Activated CD8-positive, alpha-beta memory T cell treated with anti-CD3 and anti-CD28 coated beads for 24 hours (primary cell): ENCODE results near the gene RPL37A.
"Not testable (repeated sequence)": the region's sequence is repeated elsewhere in the genome, so short reads cannot be mapped to it uniquely, and the experiment has no call there.

Source experiments
- DNase-seq: peaks from one replicate; pipeline ENCODE4 v3.0.0-alpha.2; 2020

RPL37A gene

DNA sequence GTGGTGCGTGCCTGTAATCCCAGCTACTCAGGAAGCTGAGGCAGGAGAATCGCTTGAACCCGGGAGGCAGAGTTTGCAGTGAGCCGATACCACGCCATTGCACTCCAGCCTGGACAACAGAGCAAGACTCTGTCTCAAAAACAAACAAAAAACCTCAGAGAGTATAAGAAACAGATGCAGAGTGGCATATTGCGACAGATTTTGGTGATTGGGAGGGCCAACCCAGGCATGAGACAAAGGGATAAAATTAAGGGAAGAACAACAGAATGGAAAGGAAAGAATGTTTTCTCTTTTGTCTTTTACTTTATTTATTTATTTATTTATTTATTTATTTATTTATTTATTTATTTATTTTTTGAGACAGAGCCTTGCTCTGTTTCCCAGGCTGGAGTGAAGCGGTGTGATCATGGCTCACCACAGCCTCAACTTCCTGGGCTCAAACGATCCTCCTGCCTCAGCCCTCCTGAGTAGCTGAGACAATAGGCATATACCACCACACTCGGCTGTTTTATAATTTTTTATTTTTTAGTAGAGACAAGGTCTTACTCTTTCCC, 20.0 kb downstream of the RPL37A start:
- DNase-seq = not testable (repeated sequence)

DNA sequence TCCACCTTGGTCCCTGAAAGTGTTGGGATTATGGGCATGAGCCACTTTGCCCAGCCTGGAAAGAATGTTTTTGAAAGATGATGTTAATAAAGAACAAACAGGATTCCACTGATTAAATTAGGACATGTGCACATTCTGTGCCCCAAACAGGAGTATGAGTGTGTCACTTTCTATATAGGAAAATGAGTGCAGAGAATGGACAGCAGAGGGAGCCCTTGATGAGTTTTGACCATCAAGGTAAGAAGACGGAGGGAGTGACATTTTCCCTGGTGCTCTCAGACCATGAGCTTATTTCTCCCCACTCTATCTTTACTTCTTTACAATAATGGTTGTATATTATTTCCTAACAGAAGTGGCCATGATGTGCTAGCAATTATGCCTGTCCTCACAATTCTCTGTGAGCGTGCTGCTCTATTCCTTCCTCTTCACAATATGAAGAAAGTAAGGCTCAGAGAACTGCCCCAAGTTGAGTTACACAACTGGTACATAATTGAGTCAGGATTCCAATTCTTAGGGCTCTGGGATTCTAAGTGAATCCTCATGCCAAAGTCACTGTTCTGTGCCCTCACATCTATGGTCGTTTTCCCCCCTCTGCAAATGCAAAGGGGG, 20.6 kb downstream of the RPL37A start:
- peak; percentile 59 for DNase-seq

DNA sequence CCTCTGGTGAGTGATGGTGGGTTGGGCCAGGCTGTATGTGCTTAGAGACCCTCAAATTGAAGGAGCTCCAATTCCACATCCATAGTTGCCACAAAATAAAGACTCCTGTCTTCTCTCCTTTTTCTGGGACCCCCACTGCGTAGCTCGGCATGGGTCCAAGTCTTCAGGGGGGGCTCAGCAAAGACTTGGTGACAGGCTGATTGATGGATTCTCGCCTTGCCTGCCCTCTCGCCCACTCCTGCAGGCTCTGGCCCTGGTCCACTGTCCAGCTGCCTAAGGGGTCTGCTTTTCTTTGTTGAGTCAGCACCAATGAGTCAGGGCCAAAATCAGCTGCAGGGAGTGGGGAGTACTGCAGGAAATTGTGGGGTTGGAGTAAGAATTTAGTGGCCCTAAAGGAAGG, 21.5 kb downstream of the RPL37A start:
- DNase-seq = no peak

DNA sequence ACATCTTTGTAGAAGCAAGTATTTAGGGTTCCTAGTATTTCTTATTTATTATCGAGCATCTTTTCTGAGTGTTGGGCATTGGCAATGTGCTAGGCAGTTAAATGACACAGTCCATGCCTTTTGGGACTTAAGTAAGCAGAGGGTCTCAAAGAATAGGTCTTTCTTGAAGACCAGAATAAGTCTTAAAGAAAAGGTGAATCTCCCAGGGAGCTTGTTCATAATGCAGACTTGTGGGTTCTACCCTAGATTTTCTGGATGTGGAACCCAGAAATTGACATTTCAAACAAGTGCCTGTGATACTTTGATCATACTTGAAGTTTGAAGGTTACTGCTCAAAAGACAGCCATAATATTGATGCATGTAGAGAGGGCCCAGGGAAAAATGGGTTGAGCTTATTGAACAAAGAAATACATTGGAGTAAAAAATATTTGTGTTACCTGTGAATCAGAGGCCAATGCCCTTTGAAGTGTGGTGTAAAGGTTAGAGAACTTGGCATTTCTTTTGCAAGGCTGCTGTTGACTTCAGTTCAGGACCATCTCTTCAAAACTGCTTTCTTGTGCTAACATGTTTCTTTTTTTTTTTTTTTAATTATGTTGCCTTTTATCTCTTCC, 24.4 kb downstream of the RPL37A start:
- DNase-seq = no peak

DNA sequence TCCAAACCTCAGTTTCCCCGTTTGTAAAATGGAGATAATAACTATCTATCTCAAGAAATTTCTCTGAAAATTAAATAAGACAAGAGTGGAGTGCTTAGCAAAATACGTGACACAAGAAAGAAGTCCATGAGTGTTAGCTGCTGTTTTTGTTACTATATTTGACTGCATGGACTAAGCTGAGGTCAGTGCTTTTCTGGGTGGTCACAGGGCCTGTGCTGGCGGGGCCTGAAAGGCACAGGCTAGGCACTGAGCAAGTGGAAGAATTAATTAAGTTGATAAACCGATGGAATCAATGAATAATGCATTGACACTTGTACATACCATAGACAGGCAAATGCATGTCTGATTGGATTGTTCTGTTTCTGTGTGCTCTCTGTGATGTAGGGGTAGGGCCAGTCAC, 27.3 kb downstream of the RPL37A start:
- no peak for DNase-seq

DNA sequence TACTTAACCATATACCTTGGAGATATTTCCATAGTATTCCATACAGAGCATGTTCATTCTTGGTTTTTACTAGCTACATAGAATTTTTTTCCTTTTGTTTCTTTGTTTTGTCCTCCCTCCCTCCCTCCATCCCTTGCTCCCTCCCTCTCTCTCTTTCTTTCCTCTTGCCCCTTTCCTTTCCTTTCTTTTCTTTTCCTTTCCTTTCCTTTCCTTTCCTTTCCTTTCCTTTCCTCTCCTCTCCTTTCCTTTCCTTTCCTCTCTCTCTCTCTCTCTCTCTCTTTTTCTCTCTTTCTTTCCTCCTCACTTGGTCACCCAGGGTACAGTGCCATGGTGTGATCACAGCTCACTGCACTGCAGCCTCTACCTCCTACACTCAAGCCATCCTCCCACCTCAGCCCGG, 28.3 kb downstream of the RPL37A start:
- no peak for DNase-seq

DNA sequence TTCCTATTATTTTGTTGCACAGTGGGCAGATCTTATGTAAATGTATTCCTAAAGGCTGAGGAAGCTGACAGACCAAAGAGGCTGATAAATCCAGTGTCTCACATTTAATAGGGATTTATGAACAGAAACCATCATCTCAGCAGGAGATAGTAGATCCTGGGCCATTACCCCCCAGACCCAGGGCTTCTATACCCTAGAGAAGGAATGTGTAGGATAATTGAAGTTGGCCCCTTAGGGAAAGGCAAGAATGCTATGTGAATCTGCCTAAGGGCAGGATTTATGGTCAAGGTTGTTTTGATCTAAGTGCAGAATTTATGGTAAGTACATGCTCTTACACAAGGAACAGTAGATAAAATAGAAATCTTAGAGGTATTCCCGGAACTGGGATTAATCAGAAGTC, 29.0 kb downstream of the RPL37A start:
- DNase-seq = no peak

DNA sequence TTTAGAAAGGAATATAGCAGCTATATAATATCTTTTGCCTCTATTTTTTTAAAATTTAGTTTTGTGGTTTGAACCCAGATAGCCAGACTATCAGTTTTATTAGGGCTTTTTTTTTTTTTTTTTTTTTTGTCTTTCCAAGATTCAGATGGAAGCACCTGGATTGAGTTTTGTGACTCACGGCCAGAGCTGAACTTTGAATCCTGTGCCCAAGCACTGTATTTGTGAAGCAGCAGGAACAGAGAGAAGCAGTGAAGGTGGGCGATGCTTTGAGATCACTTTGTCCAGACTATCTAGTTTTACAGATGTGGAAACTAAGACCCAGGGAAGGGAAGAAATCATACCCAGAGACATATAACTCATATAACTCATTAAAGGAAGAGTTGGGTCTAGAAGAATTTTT, 33.9 kb downstream of the RPL37A start:
- no peak for DNase-seq

DNA sequence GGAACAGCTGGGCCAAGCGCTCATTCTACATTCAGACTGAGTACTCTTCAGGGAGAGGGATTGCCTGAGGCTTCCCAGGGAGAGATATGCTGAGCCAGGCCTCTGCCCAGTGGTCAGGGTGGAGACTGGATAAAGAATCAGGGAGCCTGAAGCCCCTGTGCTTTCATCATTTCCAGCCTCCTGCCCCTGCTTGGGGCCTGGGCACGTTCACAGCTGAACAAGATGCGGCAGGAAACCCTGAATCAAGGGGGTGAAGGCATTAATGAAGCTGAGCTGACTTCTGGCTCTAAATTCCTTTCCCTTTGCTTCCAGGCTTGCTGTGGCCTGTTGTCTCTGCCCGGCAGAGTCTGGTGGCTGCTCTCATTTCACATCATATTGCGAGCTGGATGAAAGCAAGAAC, 35.0 kb downstream of the RPL37A start:
- no peak for DNase-seq

DNA sequence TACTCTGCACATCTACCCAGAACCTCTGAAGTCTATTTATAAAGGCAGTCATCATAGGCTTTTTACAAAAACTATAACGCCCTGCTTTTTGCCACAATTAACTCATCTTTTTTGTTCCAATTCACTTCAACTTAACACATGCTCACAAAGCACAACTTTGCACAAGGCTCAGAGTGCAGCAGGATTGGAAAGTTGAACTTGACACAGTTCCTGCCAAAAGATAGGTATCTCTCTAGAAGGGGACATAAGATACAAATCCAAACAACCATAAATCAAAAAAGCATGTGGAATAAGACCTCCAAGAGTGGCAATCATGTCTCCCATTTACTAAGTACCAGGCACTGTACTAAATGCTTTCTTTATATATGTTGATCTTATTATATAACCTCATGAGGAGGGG, 36.2 kb downstream of the RPL37A start:
- no peak for DNase-seq

DNA sequence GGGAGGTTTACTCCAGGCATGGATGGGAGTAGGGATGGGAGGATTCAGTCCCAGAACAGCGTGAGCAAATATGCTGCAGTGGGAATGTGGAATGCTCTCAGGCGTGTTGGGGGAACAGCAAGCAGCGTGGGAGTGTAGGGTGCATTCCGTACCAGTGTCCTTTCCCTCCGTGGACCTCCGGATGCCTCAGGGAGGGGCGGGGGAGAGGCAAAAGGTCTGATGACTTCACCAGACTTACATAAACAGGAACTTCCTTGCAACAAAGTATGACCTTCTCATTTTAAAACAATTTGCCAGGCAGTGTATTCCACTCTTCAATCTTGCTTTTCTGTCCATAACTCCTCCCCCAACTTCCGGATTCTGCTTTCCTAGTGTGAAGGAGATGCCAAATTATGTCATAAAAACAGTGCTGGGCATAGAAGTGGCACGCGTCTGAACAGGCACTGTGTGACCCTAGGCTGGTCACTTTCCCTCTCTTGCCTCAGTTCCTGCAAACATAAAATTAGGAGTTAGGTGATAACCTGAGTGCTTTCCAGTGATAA, 36.9 kb downstream of the RPL37A start:
- no peak for DNase-seq

DNA sequence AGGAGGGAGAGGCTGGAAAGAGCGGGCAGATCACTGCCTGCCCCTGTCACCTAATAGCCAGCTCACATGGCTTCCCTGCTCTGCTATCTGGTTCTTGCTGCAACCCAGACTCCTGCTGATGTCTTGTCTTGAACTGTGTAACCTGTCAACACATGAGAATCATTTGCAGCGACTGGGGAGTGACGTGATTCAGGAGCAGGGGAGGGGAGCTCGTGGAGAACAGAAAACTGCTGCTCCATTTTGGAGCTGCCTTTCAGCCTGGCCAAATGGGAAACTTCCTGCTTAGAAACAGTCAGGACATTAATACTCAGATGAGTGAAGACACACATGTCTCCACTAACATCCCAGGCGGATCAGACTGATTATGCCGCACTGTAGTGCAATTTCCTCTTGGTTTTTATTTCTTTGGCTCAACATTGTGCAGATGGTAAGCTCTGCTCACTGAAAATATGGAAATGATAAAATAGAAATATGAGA, 38.1 kb downstream of the RPL37A start:
- no peak for DNase-seq

DNA sequence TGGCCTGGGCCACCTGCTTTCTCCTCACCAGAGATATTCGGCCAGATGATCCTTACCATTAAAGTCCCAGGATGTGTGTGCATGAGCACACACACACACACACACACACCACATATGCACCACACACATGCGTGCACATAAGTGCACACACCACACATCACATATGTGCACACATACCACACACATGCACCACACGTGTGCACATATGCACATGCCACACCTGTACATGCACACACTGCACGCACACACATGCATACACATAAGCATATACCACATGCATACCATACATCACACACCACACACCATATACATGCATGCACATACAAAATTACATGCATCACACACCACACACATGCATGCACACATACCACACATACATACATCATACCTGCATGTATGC, 38.7 kb downstream of the RPL37A start:
- DNase-seq = no peak

DNA sequence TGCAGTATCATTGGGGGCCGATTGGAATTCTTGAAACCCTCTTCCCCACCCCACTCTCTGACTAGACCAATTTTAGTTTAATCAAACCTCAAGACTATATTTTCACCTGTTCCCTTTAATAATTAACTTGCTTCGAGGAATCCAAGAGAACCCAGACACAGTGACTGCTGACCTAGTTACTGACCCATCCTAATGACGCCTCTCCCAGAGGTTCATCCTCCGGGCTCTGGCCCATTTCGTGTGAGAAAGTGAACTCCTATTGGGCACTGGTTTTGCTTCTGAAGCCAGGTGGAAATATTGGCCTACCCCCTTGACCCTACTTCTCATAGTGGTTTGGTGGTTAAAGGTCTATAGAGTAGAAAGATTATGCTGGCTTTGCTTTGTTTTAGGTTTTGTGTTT, 39.9 kb downstream of the RPL37A start:
- no peak for DNase-seq

DNA sequence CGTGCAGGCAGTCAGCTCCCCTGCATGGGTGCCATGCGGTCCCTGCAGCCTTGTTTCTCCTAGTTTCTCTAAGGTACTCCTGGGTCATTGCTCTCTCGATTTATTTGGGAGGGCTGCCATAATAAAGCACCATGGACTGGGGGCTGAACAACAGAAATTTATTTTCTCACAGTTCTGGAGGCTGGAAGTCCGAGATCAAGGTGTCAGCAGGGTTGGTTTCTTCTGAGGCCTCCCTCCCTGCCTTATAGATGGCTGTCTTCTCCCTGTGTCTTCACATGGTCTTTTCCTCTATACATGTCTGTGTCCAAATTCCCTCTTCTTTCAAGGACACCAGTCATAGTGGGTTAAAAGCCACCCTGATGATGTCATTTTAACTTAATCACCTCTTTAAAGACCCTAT, 40.5 kb downstream of the RPL37A start:
- DNase-seq = no peak

DNA sequence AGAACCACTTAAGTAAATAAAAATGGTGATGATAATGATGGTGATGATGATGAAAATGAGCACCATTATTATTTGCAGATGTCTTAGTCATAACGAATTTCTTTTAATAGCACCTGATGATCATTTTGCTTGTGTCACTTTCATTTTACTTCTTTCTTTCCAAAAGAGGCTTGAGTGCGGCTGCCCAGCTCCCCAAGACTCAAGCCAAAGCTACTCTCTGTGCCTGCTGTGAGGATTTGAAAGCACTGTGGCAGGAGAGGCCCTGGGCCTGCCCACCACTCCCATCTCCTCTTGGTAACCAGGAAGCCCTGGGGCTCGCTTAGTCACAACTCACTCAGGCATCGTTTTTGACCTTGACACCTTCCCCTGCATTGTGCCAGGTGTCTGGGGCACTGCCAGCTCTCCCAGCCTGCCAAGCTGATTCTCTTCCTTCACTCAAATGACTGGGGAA, 41.2 kb downstream of the RPL37A start:
- DNase-seq = no peak

DNA sequence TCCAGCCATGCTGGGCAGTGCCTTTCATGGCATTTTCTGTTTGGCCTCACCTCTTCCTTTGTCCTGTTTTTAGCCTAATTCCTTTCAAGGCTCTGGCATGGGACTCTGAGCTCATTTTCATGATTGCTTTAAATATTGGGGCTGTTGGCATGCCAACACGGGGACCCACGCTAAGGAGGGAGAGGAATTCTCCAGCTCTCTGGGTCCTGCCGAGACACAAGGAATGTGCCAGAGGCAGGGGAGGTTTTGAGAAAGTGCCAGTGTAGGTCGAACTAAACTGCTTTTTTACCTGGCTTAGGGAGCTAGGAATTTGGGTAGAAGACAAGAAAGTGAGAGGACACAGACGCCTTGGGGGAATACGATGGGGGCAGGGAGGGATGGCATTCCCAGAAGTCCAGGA, 42.3 kb downstream of the RPL37A start:
- no peak for DNase-seq

DNA sequence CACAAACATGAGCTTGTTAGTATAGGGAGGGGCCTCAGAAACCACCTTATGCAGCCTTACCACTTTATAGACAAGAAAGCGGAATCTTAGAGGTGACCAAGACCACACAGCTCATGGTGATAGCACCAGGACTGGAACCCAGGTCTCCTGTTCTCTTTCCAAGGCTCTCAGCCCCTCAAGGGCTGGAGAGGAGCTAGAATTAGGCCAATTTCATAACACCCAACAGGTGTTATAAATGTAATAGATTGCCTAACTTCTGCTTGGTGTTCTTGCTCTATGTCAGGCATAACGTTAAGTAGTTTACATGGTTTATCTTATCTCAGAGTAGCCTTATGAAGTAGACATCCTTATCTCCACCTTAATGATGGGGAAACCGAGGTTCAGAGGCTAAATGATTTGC, 42.9 kb downstream of the RPL37A start:
- DNase-seq = no peak

DNA sequence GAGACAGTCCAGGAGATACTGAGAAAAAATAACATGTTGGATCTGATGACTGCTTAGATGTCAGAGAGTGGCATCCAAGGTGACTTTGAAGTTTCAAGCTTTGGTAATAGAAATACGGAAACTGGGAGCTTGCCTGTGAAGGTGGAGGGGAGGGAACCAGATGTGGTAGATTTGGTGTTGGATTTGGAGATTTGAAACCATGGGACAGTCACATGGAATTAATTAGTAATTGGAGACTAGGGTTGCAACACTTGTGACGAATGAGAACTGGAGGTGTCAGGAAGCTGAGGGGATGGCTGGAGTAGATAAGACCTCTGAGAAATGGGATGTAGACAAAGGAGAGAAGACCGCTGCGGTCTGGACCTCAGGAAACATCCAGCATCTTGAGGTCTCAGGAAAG, 46.7 kb downstream of the RPL37A start:
- no peak for DNase-seq

DNA sequence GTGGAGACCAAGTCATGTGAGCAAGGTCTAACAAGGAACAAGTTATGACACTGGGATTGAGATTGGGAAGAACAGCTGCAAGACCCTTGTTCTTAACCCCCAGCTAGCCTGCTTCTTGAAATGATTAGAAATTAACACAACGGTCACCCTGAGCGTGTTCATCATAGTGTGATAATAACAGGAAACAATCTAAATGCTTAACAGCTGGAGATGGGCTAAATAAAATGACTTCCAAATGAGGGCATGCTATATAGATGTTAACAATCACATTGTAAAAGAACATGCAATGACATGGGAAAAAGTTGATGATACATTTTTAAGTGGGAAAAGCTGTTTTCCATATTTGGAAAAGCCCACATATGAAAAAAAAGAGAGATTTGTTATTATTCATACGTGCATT, 47.6 kb downstream of the RPL37A start:
- no peak for DNase-seq

DNA sequence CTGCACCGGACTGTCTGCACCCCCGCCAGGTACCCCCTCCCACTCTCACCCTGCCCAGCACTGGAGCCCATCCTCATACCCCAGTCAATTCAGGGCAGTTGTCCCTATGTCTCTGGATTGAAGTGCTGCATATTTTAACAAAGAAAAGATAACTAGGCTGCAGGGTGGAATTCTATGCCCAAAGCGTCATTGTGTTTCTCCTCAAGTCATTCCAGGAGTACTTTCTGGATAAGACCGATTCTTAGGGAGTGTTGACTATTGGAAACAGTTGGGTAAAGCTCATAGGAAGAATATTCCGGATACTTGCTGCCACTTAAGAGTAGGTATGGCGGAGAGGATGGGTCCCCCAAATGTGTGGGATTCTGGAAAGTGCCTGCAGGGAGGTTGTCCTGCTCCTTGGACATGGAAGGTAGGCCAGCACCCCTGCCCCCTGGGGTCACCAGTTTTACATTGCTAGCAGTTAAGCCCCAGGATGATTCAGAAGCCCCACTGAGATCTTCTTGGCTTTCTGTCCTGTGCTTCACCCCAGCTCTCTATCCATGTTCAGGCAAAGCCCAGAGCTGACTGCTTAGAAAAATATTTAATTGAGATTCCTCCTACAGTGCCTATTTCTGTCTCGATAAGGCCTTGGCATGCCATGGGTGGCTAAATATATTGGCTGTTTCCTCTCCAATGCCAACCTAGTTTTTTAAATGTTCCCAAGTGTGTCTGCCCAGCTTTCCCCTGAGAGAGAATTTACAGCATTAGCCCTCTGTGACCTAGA, 48.2 kb downstream of the RPL37A start:
- DNase-seq = no peak

DNA sequence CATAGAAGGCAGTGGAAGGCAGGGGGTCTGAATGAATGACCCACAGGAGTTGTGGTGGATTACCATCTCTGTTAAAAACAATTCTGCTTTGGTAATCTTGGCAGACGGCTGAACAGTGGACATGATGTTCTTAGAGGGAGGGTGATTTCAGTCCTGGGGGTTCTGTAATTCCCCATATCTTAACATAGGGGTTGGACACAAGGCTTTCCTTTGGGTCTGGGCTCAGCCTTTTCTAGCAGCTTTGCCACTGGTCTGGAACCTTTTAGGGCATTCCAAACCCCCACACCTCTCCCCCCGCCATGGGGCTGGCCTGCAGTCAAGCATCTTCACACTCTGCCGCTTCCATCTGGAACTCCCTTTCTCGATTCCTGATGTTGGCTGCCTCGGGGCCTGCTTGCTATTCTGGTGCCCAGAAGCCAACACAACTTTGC, 50.3 kb downstream of the RPL37A start:
- no peak for DNase-seq

DNA sequence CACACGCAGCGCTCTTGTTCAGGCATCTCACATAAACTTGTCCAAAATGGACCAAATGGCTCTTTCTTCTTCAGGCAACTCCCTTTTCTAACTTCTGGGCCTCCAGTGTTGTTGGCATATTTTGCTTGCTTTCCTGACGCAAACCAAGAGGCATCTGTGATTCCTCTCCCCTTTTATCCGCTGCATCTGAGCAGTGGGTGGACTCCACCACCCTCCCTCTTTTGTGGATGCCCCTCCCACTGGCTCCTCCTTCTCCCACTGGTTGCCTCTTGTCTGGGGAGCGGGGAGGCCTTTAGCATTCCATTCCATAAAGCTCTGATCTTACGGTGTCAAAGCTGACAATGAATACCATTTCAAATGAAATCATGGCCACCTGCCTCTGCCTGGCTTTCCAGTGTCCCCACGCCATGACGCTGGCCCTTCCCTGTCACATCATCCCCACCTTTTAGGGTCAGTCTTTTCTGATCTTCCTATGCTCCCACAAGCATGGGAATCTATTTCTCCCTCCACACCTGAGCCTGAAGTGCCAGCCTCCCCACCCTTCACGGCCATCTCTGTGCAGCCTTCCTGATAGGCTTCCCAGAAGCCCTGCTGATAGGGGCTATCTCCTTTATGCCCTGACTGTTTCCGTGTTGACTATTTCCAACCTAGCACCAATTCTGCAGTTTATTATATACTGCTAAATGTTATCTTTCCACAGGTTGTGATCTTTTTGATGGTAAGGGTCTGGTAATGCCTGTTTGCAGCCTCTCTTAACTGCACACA, 51.5 kb downstream of the RPL37A start:
- DNase-seq = no peak
